Cardiac muscle cell (in vitro differentiated cells and primary cell): ENCODE measurements around the gene CACNA2D1. TPM values are rescaled to one million over a fixed set of nuclear protein-coding genes. Genes with fewer than 3 reads are reported as not detected.

Source experiments
- DNase-seq, 2 donors: peaks; one replicate each; pipeline versions ENCODE4 v3.0.0 to v3.0.0-alpha.2; 2010 to 2017; ENCODE audit warnings: low read depth in 1 of 2, low spot score in 1 of 2
- H3K27ac ChIP-seq: fragments of 200-600 bp; sonication (generic); 2 replicates; pipeline ENCODE4 v1.5.1; 2016
- H3K27me3 ChIP-seq: fragments of 200-600 bp; sonication (generic); 2 replicates; pipeline ENCODE4 v1.6.0; 2016; ENCODE audit warnings: control low read depth
- H3K36me3 ChIP-seq: fragments of 200-600 bp; sonication (generic); 2 replicates; pipeline ENCODE4 v1.5.1; 2016; ENCODE audit warnings: control low read depth
- H3K4me1 ChIP-seq: fragments of 200-600 bp; sonication (generic); 2 replicates; pipeline ENCODE4 v1.8.1; 2017; ENCODE audit warnings: low read depth, mild to moderate bottlenecking, mixed run types
- H3K4me3 ChIP-seq: fragments of 200-600 bp; sonication (generic); 2 replicates; pipeline ENCODE4 v1.5.1; 2016; ENCODE audit warnings: mild to moderate bottlenecking
- H3K9me3 ChIP-seq: fragments of 200-600 bp; sonication (generic); 2 replicates; pipeline ENCODE4 v1.5.1; 2017; ENCODE audit warnings: low read depth, mild to moderate bottlenecking, control low read depth
- CTCF ChIP-seq: IDR thresholded peaks from 2 replicates; pipeline ENCODE4 v1.5.1; 2012; ENCODE audit warnings: low read depth, mild to moderate bottlenecking, low read length
- polyA plus RNA-seq: library from polyadenylated mRNA; unstranded; fragments of >200 nt; fragmentation: Nextera tagmentation; extraction: Ambion mirVana; gene quantifications from 2 replicates; pipeline ENCODE4 v1.2.1, GENCODE V29; 2016
- total RNA-seq: library from RNA; depleted of rRNA; stranded (reverse); fragments of >200 nt; gene quantifications from 2 replicates; pipeline ENCODE4 v1.2.3, GENCODE V29; 2016

Gene CACNA2D1
- total and polyA plus RNA-seq, 2 experiments from 2014 or later = 4.5 to 20.3 TPM

GRCh38 chr7:82098414-82098813 is 345.2 kb downstream of the CACNA2D1 start:
- Histone ChIP-seq H3K27me3 (no peaks in the 10 kb centered on the region), H3K27ac (no peak overlapping the region), H3K4me1 (no peaks in the 10 kb centered on the region), H3K36me3 (no peaks in the 10 kb centered on the region), H3K4me3 (no peak overlapping the region), H3K9me3 (no peaks in the 10 kb centered on the region)
- no peak for TF ChIP-seq CTCF
- DNase-seq = no peak

DNA sequence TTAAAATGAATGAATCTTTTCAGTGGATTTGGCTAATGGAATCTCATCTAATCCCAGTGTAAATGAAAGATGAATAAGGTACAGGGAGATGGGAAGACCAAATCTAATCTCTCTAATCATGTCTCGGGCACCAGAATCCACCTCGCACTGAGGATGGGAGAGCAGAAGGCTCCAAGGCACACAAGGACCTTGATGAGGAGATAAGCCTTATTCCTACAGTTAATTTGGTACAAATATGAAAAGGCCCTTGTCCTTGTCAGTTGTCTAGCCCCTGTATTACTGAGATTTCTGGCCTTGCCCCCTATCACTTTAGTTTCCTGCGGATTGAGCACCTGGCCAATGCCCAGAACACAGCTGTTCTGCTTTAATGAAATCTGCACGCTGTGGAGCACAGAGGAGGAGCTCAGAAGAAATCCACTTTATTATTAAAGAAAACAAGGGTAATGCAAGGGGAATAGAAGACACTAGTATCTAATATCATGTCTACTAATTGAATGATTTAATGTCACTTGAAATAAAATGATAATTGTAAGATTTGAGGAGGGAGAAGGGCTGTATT is 352.4 kb downstream of the CACNA2D1 start:
- Histone ChIP-seq H3K4me3 (no peak overlapping the region), H3K36me3 (no peaks in the 10 kb centered on the region), H3K27ac (no peak overlapping the region), H3K27me3 (no peaks in the 10 kb centered on the region), H3K9me3 (no peaks in the 10 kb centered on the region), H3K4me1 (no peaks in the 10 kb centered on the region)
- no peak for TF ChIP-seq CTCF
- DNase-seq = no peak

DNA sequence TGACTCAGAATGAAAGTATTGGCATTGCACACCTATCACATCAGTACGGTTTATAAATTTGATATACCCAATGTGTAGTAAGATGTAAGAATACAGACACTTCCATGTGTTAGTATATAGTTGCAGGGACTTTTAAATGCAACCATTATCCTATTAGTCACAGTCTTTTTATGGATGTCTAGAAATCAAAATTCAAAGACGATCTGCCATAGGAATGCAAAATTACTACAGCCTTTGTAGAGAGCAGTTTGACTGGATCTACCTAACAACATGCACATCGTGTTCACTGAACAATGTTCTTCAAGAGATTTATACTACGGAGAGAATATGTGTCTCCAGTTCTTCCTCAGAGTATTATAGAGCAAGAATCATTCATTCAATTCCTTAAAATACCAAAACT is 356.5 kb downstream of the CACNA2D1 start:
- TF ChIP-seq CTCF = no peak
- Histone ChIP-seq H3K36me3 (no peaks in the 10 kb centered on the region), H3K27ac (no peak overlapping the region), H3K9me3 (no peaks in the 10 kb centered on the region), H3K27me3 (no peaks in the 10 kb centered on the region), H3K4me1 (no peaks in the 10 kb centered on the region), H3K4me3 (no peak overlapping the region)
- no peak for DNase-seq

GRCh38 chr7:82085116-82085515 is 358.5 kb downstream of the CACNA2D1 start:
- Histone ChIP-seq H3K4me1 (no peaks in the 10 kb centered on the region), H3K27ac (no peak overlapping the region), H3K36me3 (no peaks in the 10 kb centered on the region), H3K27me3 (no peaks in the 10 kb centered on the region), H3K9me3 (no peaks in the 10 kb centered on the region), H3K4me3 (no peak overlapping the region)
- TF ChIP-seq CTCF = no peak
- no peak for DNase-seq

DNA sequence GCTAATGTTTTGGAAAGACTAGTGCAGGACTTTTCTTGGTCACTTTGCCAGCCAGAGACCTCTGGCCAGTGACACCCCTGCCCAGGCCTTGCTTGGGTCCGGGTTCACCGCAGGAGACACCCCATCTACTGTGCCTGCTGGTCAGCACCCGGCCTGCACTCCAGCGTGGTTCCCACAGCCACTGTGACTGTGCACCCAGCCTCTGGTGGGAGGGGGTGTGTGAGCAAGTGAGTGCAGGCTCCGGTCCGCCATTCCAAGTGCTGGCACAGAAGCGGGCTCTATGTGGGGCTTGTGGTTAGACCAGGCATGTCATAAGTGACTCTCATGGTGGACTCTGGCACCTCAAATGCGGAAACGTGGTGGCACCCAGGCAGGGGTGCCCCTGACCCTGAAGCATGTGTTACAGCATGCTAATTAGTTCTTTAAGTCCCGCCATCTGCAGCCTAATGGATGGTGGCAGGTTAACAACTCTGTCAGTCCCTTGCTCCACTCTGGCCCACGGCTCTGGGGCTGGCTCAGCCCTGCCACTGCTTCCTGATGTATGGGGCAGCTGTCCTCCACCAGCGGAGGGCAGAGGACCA is 361.8 kb downstream of the CACNA2D1 start:
- DNase-seq = no peak
- no peaks in the 10 kb centered on the region for H3K4me1 ChIP-seq
- no peak for TF ChIP-seq CTCF
- no peak overlapping the region for H3K4me3 ChIP-seq
- H3K27ac ChIP-seq = no peak overlapping the region
- no peaks in the 10 kb centered on the region for H3K9me3 ChIP-seq
- H3K36me3 ChIP-seq = no peaks in the 10 kb centered on the region
- H3K27me3 ChIP-seq = no peaks in the 10 kb centered on the region
